Erythroblast (primary cell): ENCODE results near the gene GPR137B.

ENCODE experiments used
- GATA1 ChIP-seq: IDR thresholded peaks from 2 replicates; pipeline ENCODE4 v1.6.1; 2011; ENCODE audit warnings: low read depth, mild to moderate bottlenecking, control low read depth, low read length, moderate library complexity
- POLR2A ChIP-seq: IDR thresholded peaks from 2 replicates; pipeline ENCODE4 v1.6.1; 2011; ENCODE audit warnings: mild to moderate bottlenecking, low read length

DNA sequence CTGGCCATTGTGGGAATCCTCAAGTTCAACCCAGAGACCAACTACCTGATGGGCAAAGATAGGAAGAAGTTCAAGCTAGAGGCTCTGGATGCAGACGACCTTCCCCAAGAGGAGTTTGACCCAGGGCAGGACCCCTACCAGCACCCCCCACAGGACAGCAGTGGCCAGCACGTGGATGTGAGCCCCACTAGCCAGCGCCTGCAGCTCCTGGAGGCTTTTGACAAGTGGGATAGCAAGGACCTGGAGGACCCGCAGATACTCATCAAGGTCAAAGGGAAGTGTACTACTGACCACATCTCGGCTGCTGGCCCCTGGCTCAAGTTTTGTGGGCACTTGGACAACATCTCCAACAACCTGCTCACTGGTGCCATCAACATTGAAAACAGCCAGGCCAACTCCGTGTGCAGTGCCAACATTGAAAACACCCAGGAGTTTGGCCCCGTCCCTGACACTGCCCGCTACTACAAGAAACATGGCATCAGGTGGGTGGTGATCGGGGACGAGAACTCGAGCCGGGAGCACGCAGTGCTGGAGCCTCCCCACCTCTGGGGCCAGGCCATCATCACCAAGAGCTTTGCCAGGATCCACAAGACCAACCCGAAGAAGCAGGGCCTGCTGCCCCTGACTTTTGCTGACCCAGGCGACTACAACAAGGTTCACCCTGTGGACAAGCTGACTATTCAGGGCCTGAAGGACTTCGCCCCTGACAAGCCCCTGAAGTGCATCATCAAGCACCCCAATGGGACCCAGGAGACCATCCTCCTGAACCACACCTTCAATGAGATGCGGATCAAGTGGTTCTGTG lies 30.6 kb upstream of the GPR137B start:
- TF ChIP-seq POLR2A (no peak), GATA1 (no peak)
